NCI-H345 treated with DMSO at 0.1 percent for 48 hours (cell line): ENCODE data around the gene TM9SF4.
A peak's percentile ranks its signal among the peaks of the same experiment; 100 is the strongest.

Experiments used
- DNase-seq: peaks from one replicate; lab custom pipeline; 2025; ENCODE audit not compliant: unreplicated experiment; lab: John Stamatoyannopoulos, UW

Gene TM9SF4, protein sequence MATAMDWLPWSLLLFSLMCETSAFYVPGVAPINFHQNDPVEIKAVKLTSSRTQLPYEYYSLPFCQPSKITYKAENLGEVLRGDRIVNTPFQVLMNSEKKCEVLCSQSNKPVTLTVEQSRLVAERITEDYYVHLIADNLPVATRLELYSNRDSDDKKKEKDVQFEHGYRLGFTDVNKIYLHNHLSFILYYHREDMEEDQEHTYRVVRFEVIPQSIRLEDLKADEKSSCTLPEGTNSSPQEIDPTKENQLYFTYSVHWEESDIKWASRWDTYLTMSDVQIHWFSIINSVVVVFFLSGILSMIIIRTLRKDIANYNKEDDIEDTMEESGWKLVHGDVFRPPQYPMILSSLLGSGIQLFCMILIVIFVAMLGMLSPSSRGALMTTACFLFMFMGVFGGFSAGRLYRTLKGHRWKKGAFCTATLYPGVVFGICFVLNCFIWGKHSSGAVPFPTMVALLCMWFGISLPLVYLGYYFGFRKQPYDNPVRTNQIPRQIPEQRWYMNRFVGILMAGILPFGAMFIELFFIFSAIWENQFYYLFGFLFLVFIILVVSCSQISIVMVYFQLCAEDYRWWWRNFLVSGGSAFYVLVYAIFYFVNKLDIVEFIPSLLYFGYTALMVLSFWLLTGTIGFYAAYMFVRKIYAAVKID

DNA sequence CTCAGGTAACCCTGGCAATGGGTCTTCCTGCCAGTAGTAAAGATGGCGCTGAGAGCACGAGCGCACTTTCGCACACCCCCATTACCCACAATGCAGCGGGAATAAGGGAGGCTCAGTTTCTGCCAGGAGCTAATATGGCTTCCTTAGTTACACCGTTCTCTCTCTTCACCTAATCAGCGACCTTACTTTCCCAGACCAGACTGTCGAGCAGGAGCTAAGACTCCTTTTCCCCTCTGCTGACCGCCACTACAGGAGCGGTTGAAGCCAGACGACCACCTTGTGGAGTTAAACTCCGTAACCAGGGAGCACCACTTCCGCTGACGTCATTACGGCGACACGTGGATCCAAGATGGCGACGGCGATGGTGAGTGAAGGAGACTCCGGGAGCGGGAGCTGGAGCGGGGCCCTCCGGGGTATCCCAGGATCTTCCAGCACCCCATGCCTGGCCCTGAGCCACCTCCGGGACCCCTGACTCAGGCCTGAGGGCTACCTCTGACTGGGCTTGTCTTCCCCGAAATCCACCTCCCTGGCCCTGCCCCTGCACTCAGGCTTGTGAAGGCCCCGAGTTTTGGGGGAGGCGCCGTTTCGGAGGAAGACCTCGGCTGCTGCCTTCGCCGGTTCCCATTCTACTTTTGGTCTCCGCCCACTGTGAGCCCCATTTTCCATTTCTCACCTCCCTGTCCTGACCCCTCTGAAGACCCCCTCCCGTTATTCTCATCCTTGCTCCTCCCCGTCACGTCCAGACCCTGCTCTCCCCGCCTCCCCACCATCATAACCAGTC is at the start of gene TM9SF4:
TSS of gene TM9SF4 (plus strand) at position 323 of the 781 bp plus-strand sequence. CDS start at position 350, 27 bp downstream.
- DNase-seq, result peak; percentile 97

GRCh38 chr20:32062776-32063170 is 46.7 kb upstream of the TM9SF4 start:
- no peak for DNase-seq

- no peak for DNase-seq
These were observed 45.8 kb upstream of the TM9SF4 start for GRCh38 chr20:32063695-32064094.

- no peak for DNase-seq
These were observed 44.8 kb upstream of the TM9SF4 start for GRCh38 chr20:32064667-32065066.

DNA sequence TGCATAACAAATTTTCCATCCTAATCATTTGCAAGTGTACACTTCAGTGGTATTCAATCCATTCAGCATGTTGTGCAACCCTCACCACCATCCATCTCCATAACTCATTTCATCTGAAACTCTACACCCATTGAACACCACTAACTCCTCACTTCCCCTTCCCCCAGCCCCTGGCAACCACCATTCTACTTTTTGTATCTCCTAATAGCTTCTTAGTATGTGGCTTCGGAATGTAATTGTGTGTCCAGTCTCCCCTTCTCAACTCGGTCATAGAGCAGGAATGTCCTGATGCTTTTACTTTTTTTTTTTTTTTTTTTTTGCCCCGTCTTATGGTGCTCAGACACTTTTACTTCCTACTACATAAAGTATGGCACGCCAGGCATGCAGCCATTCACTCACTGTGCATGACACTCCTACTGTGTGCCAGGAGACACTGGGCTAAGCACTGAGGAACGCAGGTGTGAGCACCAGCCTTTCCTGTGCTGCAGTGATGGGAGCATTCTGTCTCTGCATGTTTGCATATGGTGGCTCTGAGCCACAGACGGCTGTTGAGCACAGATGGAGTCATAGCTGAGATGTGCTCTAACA is 42.2 kb upstream of the TM9SF4 start:
- DNase-seq, result no peak

- no peak for DNase-seq
These were observed 41.3 kb upstream of the TM9SF4 start for GRCh38 chr20:32068174-32068573.

DNA sequence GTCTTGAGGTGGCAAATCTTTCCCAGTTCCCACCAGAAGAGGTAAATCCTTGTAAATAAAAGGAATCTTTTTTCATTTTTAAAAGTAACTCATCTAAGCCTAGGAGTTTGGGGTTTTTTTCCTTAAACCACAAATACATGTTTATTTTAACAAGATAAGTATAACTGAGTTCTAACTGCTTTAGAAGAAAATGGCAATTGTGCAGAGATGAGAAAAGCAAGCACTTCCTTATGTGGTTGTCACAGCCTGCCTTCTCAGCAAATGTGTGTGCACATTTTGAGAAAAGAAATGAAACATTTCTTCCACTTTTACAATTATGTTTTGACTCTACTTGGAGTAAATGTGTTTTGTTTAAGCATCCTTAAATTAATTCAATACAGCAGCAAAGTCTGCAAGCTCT is 39.8 kb upstream of the TM9SF4 start:
- no peak for DNase-seq

- DNase-seq, result no peak
These were observed 39.2 kb upstream of the TM9SF4 start for GRCh38 chr20:32070282-32070681.

DNA sequence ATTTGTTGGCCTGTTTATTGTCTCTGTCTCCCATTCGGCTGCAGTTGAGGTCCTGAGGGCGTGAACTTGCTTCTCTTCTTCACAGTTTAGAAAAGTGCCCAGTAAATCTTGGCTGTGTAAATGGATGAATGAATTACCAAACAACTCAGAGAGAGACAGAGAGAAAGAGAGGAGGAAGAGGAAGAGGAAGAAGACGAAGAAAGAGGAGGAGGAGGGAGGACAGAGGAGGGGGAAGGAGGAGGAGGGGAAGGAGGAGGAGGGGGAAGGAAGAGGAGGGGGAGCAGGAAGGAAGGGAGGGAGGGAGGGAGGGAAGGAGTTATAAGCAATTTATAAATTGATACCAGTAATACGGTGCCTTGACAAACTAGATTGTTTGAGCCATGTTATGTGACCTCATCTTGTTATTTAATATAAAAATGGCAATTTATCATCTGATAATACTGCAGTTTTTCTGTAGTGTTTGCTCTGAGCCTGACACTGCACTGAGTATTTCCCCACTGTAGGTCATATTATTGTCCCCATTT is 38.8 kb upstream of the TM9SF4 start:
- DNase-seq, result no peak

GRCh38 chr20:32071395-32072167 is 37.9 kb upstream of the TM9SF4 start:
- DNase-seq, result no peak

DNA sequence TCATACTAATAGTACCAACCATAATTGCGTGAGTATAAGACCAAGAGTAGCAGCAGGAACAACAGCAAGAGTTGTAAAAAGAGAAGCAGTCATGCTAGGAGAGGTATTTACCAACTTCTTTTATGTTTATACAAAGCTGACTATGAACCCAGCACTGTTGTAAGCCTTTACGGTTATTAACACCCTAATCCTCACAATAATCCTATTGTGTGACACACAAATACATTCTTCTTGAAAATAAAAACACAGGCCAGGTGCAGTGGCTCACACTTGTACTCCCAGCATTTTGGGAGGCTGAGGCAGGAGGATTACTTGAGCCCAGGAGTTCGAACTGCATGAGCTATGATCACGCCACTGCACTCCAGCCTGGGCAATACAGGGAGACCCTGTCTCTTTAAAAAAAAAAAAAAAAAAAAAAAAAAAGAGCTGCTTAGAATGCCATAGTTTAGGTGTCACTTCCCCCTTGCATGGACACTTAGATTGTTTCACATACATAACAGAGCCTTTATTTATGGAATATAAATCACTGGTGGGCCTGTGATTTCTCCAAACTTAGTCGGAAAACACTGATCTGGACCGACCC is 37.3 kb upstream of the TM9SF4 start:
- DNase-seq, result peak; percentile 39

- no peak for DNase-seq
These were observed 34.0 kb upstream of the TM9SF4 start for GRCh38 chr20:32075534-32075933.

DNA sequence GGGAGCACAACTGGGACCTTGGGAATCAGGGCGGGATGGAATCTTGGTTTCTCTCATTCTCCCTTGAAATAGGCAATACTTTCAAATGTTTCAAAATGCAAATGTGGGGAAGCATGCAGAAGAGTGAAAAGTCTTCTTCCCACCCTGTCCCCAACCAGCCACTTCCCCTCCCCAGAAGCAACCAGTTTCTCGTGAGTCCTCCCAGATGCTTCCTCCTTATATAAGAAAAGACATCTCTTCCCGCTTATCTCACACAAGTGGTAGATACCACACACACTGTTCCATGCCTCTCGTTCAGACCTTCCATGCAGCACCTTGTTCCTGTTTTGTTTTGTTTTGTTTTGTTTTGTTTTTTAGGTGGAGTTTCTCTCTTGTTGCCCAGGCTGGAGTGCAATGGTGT is 32.3 kb upstream of the TM9SF4 start:
- no peak for DNase-seq

GRCh38 chr20:32078322-32078721 is 31.2 kb upstream of the TM9SF4 start:
- no peak for DNase-seq

GRCh38 chr20:32078791-32079190 is 30.7 kb upstream of the TM9SF4 start:
- DNase-seq, result no peak

- no peak for DNase-seq
These were observed 29.8 kb upstream of the TM9SF4 start for GRCh38 chr20:32079655-32080109.

DNA sequence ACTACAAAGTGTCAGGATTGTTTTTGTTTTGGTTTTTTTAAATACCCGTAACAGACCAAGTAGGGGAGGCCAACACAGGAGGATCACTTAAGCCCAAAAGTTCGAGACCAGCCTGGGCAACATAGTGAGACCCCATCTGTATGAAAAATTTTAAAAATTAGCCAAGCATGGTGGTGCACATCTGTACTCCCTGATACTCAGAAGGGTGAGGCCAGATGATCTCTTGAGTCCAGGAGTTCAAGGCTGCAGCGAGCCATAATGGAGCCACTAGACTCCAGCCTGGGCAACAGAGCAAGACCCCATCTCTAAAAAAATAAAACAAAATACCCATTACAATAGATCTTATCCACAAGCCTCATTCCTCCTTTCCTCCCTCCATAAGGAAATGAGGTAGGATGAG is 28.7 kb upstream of the TM9SF4 start:
- DNase-seq, result no peak

DNA sequence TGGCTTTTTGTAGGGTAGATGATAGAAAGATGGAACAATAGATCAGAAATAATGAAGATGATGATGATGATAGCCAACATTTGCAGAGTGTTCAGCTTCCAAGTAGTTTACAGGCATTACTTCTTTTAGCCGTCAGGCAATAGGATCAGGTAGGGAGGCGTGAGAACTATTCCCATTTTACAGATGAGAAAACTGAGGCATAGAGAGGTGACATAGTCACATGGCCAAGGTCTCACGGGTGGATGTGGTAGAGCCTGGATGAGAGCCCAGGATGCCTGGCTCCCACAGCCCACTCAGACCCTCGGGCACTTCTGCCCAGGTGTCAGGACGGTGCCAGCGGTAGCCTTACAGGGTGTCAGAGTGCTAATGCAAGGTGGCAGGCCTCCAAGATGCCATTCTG is 26.0 kb upstream of the TM9SF4 start:
- no peak for DNase-seq

GRCh38 chr20:32087070-32087469 is 22.4 kb upstream of the TM9SF4 start:
- no peak for DNase-seq

DNA sequence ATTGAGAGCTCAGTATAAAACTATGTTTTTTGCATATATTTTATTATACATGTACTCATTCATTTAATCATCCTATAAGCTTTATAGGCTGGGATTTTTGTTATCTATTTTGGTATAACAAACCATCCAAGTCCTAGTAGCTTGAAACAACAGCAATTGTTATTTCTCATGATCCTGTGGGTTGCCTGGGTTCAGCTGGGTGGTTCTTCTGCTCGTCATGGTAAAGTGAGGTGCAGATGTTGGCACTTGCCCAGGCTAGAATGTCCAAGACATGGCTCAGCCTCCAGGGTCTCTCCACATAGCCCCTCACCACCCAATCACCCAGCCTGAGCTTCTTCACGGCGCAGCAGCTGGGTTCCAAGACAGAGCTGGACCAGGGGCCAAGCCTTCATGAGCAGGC is 20.8 kb upstream of the TM9SF4 start:
- DNase-seq, result no peak
